ENCODE data around the gene RAB11FIP4. TPM values are rescaled to one million over a fixed set of nuclear protein-coding genes. Genes with fewer than 3 reads are reported as not detected.

Gene RAB11FIP4
- total and polyA plus RNA-seq, 2 donors (not counting 3 experiments of a cell fraction or from before 2014, with no cell fraction given): 0.08 to 0.38 TPM

DNA sequence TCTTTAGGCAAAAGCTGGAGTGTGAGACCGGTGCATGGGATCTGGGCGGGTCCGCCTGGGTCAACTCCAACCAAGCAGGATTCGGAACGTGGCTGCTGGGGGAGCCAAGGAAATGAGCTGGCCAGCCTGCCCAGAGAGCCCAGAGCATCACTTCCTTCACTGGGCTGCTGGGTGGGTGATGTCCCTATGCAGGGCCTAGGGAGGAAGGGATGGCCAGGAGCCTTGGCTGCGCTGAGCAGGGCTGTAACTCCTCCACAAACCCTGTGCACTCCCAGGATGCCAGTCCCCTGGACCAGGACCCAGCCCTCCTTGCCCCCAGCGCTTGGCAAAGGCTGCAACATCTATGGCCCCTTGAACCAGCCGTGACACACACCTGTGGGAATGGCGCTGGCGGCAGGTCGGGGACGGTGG is 138.4 kb downstream of the RAB11FIP4 start:
- ChIA-PET CTCF (interaction anchor here (1.7 to 5.9 kb wide), 2 partner anchors 141 to 312 kb away, joined by 4 to 48 read pairs; no protein-coding TSS in a partner anchor), POLR2A (no interaction called here)
- Histone ChIP-seq H3K4me3 (replicated peaks in 1 of 3; ENCODE audit: insufficient read depth in 1 of 3, low read depth in 1 of 3, low read length in 3 of 3) (no peak overlapping the region), H3K4me1 (ENCODE audit: control insufficient read depth, extremely low read depth, insufficient read depth, low read length) (no peaks in the 10 kb centered on the region), H4K20me1 (replicated peaks; ENCODE audit: control insufficient read depth, extremely low read depth, insufficient read depth, low read length) (no peaks in the 10 kb centered on the region), H3K36me3 (ENCODE audit: control insufficient read depth in 2 of 2, extremely low read depth in 1 of 2, insufficient read depth in 2 of 2, low read length in 2 of 2) (no peaks in the 10 kb centered on the region), H3K79me2 (ENCODE audit: control insufficient read depth, insufficient read depth, low read length) (no peaks in the 10 kb centered on the region), H2AFZ (ENCODE audit: low read depth, low read length) (no peak overlapping the region), H3K9me3 (replicated peaks; ENCODE audit: control insufficient read depth, insufficient read depth, low read length) (no peaks in the 10 kb centered on the region), H3K27me3 (ENCODE audit: control insufficient read depth in 2 of 2, insufficient read depth in 2 of 2, low read length in 2 of 2) (no peaks in the 10 kb centered on the region), H3K4me2 (ENCODE audit: insufficient read depth, low read length) (no peak overlapping the region), H3K9me1 (replicated peaks; ENCODE audit: control insufficient read depth, extremely low read depth, insufficient read depth, low read length) (no peaks in the 10 kb centered on the region), H3K9ac (replicated peaks; ENCODE audit: extremely low read depth, insufficient read depth, low read length) (no peak overlapping the region), H3K27ac (ENCODE audit: insufficient read depth, low read depth, low read length) (no peak overlapping the region)
- BruUV-seq (replicated peaks): no TSS peak
- DNase-seq (ENCODE audit: low read depth, low spot score) (no peak), FAIRE-seq (no peak)
- TF ChIP-seq EZH2 (IDR thresholded peaks at IDR 0.05; ENCODE audit: borderline replicate concordance, low read depth, low read length, severe bottlenecking) (no peak), FOS (IDR thresholded peaks at IDR 0.05; ENCODE audit: borderline replicate concordance, insufficient read depth, low read length) (no peak), POLR2A (IDR thresholded peaks at IDR 0.05; ENCODE audit: low read depth, low read length) (no peak), POLR2AphosphoS5 (IDR thresholded peaks at IDR 0.05; ENCODE audit: insufficient read depth, low read depth, low read length) (no peak), JUN (IDR thresholded peaks at IDR 0.05; ENCODE audit: borderline replicate concordance, insufficient read depth, insufficient read length, low read depth) (no peak), MYC (IDR thresholded peaks at IDR 0.05; ENCODE audit: low read depth, low read length) (no peak), GATA2 (IDR thresholded peaks at IDR 0.05; ENCODE audit: insufficient read depth, insufficient read length, low read depth, low read length) (no peak)
- TF ChIP-seq, protein P1, sequence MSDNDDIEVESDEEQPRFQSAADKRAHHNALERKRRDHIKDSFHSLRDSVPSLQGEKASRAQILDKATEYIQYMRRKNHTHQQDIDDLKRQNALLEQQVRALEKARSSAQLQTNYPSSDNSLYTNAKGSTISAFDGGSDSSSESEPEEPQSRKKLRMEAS (IDR thresholded peaks at IDR 0.05; ENCODE audit: insufficient read depth, insufficient read length): no peak
- TF ChIP-seq, protein P2, sequence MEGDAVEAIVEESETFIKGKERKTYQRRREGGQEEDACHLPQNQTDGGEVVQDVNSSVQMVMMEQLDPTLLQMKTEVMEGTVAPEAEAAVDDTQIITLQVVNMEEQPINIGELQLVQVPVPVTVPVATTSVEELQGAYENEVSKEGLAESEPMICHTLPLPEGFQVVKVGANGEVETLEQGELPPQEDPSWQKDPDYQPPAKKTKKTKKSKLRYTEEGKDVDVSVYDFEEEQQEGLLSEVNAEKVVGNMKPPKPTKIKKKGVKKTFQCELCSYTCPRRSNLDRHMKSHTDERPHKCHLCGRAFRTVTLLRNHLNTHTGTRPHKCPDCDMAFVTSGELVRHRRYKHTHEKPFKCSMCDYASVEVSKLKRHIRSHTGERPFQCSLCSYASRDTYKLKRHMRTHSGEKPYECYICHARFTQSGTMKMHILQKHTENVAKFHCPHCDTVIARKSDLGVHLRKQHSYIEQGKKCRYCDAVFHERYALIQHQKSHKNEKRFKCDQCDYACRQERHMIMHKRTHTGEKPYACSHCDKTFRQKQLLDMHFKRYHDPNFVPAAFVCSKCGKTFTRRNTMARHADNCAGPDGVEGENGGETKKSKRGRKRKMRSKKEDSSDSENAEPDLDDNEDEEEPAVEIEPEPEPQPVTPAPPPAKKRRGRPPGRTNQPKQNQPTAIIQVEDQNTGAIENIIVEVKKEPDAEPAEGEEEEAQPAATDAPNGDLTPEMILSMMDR (IDR thresholded peaks at IDR 0.05; ENCODE audit: extremely low read depth in 1 of 2, insufficient read depth in 1 of 2, low read depth in 1 of 2, low read length in 2 of 2): no peak
- dilution Hi-C loops (cut with MboI; ENCODE audit: extremely low pct_ligation_motif_present, low sequenced_read_pairs): no loop called here
- intact Hi-C loops (cut with micrococcal nuclease): loop anchor here (5.0 kb wide), 1 partner anchor 518 kb away; no protein-coding TSS in a partner anchor
